Cerebellar cortex (tissue), 1 donor: ENCODE measurements around the gene RNU6-9.

ENCODE experiments used
- DNase-seq: peaks from one replicate; pipeline ENCODE4 v3.0.0-alpha.2; 2015; ENCODE audit warnings: low spot score

The RNU6-9 gene

GRCh38 chr19:936175-936546, 42.9 kb downstream of the RNU6-9 start:
- no peak for DNase-seq

- DNase-seq, result no peak
Observed at GRCh38 chr19:937259-937694, 44.0 kb downstream of the RNU6-9 start.

GRCh38 chr19:938233-938923, 45.1 kb downstream of the RNU6-9 start:
- no peak for DNase-seq

GRCh38 chr19:939439-939838, 46.2 kb downstream of the RNU6-9 start:
- no peak for DNase-seq

- DNase-seq, result no peak
Observed at GRCh38 chr19:939922-940321, 46.6 kb downstream of the RNU6-9 start.

GRCh38 chr19:940591-941291, 47.5 kb downstream of the RNU6-9 start:
- DNase-seq, result no peak

GRCh38 chr19:941292-942132, 48.2 kb downstream of the RNU6-9 start:
- DNase-seq, result no peak

GRCh38 chr19:942133-942645, 48.9 kb downstream of the RNU6-9 start:
- DNase-seq, result no peak
